Lung (tissue), 12 donors: ENCODE data around the gene TYSND1. TPM values are rescaled to one million over a fixed set of nuclear protein-coding genes. Genes with fewer than 3 reads are reported as not detected.

Source experiments
- ATAC-seq: fragments of 200-7000 bp; cut with Tn5 transposase; one replicate; pipeline ENCODE4 v1.9.1; 2020; ENCODE audit warnings: moderate number of reproducible peaks; ENCODE audit not compliant: insufficient read depth, low FRiP score
- DNase-seq, 3 donors: peaks; one replicate each; pipeline ENCODE4 v3.0.0-alpha.2; 2013 to 2017
- H3K27ac ChIP-seq, 2 donors: one replicate each; pipeline ENCODE4 v1.5.1; 2013; ENCODE audit warnings: mild to moderate bottlenecking in 2 of 2, moderate library complexity in 2 of 2, control low read depth in 1 of 2, inconsistent platforms in 1 of 2, low read depth in 1 of 2, low read length in 1 of 2
- H3K27me3 ChIP-seq, 3 donors: one replicate each; pipeline ENCODE4 v1.5.1; 2013; ENCODE audit warnings: low read length in 2 of 3; ENCODE audit not compliant: control insufficient read depth in 3 of 3, insufficient read depth in 3 of 3
- H3K36me3 ChIP-seq, 4 donors: one replicate each; pipeline ENCODE4 v1.5.1; 2013; ENCODE audit warnings: low read length in 4 of 4, mild to moderate bottlenecking in 1 of 4, moderate library complexity in 1 of 4; ENCODE audit not compliant: control insufficient read depth in 4 of 4, insufficient read depth in 4 of 4
- H3K4me1 ChIP-seq, 5 donors: one replicate each; pipeline ENCODE4 v1.5.1; 2013; ENCODE audit warnings: low read length in 5 of 5, mild to moderate bottlenecking in 2 of 5, moderate library complexity in 1 of 5; ENCODE audit not compliant: control insufficient read depth in 5 of 5, insufficient read depth in 5 of 5
- H3K4me3 ChIP-seq: one replicate; pipeline ENCODE4 v1.5.1; 2013; ENCODE audit warnings: mild to moderate bottlenecking, control low read depth, moderate library complexity
- H3K9ac ChIP-seq, 2 donors: one replicate each; pipeline ENCODE4 v1.5.1; 2013; ENCODE audit warnings: low read length in 2 of 2, control low read depth in 1 of 2; ENCODE audit not compliant: insufficient read depth in 1 of 2
- H3K9me3 ChIP-seq, 4 donors: one replicate each; pipeline ENCODE4 v1.5.1; 2013; ENCODE audit warnings: low read length in 3 of 4, mild to moderate bottlenecking in 1 of 4, moderate library complexity in 1 of 4; ENCODE audit not compliant: control insufficient read depth in 4 of 4, insufficient read depth in 3 of 4
- CTCF ChIP-seq: IDR thresholded peaks from 2 replicates; pipeline ENCODE4 v1.5.1; 2012; ENCODE audit warnings: mild to moderate bottlenecking; ENCODE audit errors: control extremely low read depth, extremely low read depth
- WGBS, 2 donors: extraction: QIAGEN DNeasy Blood & Tissue Kit; methylation state at CpG; one replicate each; pipeline ENCODE4 v1.1.7; 2013; 5-methylcytosine and 5-hydroxymethylcytosine counted together
- polyA plus RNA-seq, 2 donors: library from polyadenylated mRNA; stranded (reverse); fragments of 200-250 nt; gene quantifications; one replicate each; pipeline ENCODE4 v1.2.1, GENCODE V29; 2013
- total RNA-seq, 2 donors: library from RNA; depleted of rRNA in 1 of 2; stranded (reverse); fragments of >200 nt in 1 of 2; gene quantifications; one replicate each; pipeline ENCODE4 v1.2.1, GENCODE V29; 2014 to 2021
- donor health status: control.
- donor health status: control.
- donor health status: Bipolar disorder and iron deficiency.
- donor health status: healthy.
- donor health status: DM: yes; HTN: yes; CAD: no.

TYSND1 gene
- total and polyA plus RNA-seq, 4 donors: 7.5 to 14.9 (median 9.9) TPM

- DNase-seq (no peak), ATAC-seq (no peak)
- Histone ChIP-seq H3K4me1 (no peaks in the 10 kb centered on the region), H3K9me3 (no peaks in the 10 kb centered on the region), H3K9ac (no peak overlapping the region), H3K4me3 (no peak overlapping the region), H3K36me3 (peaks cover 12 to 48% (median 33%) of the 10 kb centered on the region in 4 donors), H3K27ac (no peak overlapping the region), H3K27me3 (no peaks in the 10 kb centered on the region)
- TF ChIP-seq CTCF: no peak
- WGBS, 2 donors: 65 to 82% methylated on average over 3 of the region's 3 CpGs
Observed at GRCh38 chr10:70155255-70155838, 8.8 kb upstream of the TYSND1 start.

GRCh38 chr10:70148516-70148915, 2.0 kb upstream of the TYSND1 start:
- H3K4me3 ChIP-seq: no peak overlapping the region
- DNase-seq (no peak), ATAC-seq (no peak)
- peaks cover 0 to 21% (median 7%) of the 10 kb centered on the region in 5 donors for H3K4me1 ChIP-seq
- TF ChIP-seq CTCF: no peak
- H3K9ac ChIP-seq: no peak overlapping the region
- H3K27ac ChIP-seq: no peak overlapping the region
- H3K27me3 ChIP-seq: no peaks in the 10 kb centered on the region
- no peaks in the 10 kb centered on the region for H3K9me3 ChIP-seq
- 92 to 96% methylated on average over 5 of the region's 5 CpGs for WGBS, 2 donors
- H3K36me3 ChIP-seq: peaks cover 9 to 24% (median 14%) of the 10 kb centered on the region in 4 donors

- DNase-seq: no peak
- TF ChIP-seq CTCF: no peak
- ATAC-seq: no peak
- Histone ChIP-seq H3K27ac (peak overlapping the region in 1 of 2 donors; percentile 62), H3K4me3 (no peak overlapping the region), H3K9me3 (no peaks in the 10 kb centered on the region), H3K9ac (peak overlapping the region in 1 of 2 donors; percentile 82), H3K4me1 (peaks cover 0 to 21% (median 7%) of the 10 kb centered on the region in 5 donors), H3K27me3 (no peaks in the 10 kb centered on the region), H3K36me3 (peaks cover 5 to 16% (median 8%) of the 10 kb centered on the region in 4 donors)
- WGBS, 2 donors: 27 to 45% methylated on average over 2 of the region's 2 CpGs
Observed at GRCh38 chr10:70147259-70147625, 742 bp upstream of the TYSND1 start.
